Stimulated activated CD4-positive, alpha-beta T cell treated with anti-CD3 and anti-CD28 coated beads, Interleukin-2, amount 100 ng/mL, for 48 hours (primary cell): ENCODE measurements around the gene ALS2CL.

Source experiments
- DNase-seq, 2 donors: peaks; one replicate each; pipeline ENCODE4 v3.0.0-alpha.2; 2020

The ALS2CL gene

DNA sequence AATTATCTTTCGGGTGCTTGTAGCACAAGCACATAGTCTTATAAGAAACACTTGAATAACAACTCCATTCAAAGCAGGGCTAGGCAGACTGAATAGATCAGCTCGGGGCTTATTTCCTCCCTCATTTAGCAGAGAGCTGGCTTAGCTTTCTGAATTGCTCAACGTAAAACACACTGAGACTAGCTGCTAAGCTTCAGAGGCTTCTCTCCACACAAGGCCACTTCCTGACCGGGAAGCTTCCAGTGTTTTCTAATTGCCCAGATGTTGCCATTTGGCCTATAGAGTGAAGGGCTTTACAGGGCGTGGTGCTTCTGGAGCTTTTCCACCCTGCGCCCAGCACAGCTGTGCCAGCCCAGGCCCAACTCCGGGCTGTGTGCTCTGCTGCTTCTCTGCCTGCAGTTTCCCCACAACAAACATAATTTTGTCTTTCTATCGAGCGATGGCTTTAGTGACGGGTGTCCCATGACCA lies 64.5 kb downstream of the ALS2CL start:
- DNase-seq = no peak

DNA sequence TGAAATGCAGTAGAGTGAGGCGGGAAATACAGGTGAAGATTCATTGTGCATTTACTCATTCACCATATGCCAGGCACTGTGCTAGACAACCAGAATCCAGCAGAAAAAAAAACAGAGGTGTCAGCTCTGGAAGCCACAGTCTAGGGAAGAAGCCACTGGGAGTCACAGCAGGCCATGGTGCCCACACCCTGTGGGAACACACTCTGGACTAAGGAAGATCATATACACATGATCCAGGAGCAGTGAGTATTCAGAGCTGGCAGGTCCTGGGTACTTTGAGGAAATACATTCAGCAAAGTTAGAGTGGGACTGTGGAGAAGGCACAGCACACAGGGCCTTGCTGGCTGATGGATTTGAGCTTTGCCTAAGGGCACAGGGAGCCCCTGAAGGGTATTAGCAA lies 66.4 kb downstream of the ALS2CL start:
- DNase-seq = no peak

DNA sequence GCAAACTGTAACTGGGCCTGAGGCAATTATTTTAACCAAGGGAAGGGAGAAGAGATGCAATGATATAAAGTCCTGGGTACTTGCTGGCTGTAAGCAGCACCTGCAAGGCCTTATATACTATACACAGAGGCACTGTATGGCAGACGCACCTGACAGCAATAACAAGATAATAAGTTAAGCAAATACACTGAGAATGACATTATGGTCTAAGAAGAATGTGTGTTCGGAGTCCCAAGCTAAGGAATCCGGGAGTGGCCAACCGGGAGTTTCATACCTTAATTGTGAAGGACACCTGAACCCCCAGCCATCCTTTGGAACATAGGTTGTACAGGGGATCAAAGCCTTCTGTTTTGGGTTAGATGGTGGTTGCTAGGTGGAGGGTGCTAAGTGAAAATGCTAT lies 67.4 kb downstream of the ALS2CL start:
- DNase-seq = no peak

DNA sequence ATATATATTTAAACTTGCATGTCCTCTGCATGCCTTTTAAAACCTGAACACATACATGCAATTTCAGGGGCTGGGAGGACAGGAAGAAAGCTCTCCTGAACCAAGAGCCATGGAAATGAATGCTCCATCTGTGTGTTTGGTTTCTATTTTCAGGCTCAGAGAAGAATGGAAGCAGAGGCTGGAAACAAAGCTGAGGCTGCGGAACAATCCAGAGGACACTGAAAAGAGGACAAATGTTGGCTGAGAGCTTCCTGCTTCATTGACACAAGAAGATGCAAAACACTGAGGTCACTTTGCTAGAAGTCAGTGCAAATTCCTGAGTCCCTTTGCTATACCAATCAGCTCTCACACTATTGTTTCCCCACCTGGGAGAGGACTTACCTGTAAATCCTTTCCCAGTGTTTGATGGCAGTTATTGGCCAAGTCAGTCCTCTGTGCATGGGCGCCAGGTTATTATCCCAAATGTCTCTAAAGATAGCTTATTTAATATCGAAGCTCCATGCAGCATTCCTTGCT lies 68.4 kb downstream of the ALS2CL start:
- DNase-seq = no peak

DNA sequence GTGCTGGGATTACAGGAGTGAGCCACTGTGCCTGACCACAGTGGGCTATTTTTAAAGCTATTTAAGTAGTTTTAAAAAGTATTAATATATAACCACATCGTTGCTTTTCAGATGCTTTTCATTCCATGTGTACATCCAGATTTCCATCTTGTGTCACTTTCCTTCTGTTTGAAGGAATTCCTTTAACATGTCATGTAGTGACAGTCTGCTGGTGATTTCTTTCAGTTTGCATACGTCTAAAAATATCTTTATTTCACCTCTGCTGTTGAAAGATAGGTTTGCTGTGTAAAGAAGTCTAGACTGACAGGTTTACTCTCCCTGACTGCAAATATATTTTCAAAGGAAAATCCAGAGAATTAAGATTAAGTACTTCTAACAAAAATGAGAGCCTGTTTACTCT lies 68.9 kb downstream of the ALS2CL start:
- DNase-seq = no peak

DNA sequence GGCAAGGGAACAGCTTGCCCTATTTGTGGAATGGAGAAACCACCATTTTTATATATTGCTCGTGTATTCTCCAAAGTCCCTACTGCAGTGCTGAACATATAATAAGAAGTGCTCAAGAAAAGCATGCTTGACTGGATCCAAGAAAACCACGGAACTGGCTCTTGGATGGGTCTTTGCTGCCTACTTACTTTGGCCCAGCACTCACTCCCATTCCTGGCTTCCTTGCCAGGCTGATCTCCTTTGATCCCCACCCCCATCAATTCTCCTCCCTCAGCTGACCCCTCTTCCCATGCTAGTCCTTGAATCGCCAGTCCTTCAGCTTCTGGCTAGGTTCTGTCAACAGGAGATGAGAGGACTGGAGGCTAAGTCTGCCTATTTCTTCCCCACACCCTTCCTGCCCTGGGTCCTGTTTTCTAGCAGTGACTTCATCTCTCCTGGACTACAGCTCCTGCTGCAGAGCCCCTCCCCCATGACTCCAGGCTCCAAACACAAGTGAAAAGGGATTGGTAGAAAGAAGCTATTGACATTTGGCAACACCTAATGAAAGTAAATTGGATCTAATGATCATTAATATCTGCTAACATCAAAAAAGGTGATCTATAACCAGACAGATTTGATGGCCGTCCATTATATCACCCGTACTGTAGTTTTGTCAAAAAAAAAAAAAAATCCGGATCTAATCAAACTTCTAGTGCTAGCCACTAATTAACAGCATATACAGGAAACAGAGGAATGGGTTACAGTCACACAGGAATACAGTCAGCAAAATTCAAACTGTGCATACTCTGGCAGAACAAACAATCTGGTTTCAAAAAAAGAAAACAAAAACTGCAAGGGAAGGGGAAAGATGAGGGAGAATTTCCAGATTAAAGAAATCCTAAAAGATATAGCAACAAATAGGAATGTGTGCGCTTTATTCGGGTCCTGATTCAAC lies 73.4 kb downstream of the ALS2CL start:
- DNase-seq = no peak
